ENCODE data around the gene FOXP3. TPM values are rescaled to one million over a fixed set of nuclear protein-coding genes. Genes with fewer than 3 reads are reported as not detected.

FOXP3 gene
- total RNA-seq, 1 donor from 2014 or later, result not detected

GRCh38 chrX:49273181-49273727, 8.7 kb upstream of the FOXP3 start:
- no peaks in the 10 kb centered on the region for H3K9me3 ChIP-seq (ENCODE audit: low read depth)
- Mint-ChIP-seq H3K27ac (no peak overlapping the region), H3K36me3 (peaks cover 4% of the 10 kb centered on the region), H3K9me3 (peaks cover 4% of the 10 kb centered on the region), H3K27me3 (ENCODE audit: insufficient read depth, low read depth) (peaks cover 9% of the 10 kb centered on the region), H3K4me3 (no peak overlapping the region), H3K4me1 (peaks cover 14% of the 10 kb centered on the region)
- no peak overlapping the region for H3K4me2 ChIP-seq
- H3K4me3 ChIP-seq, result no peak overlapping the region
- H3K27ac ChIP-seq, result no peak overlapping the region
- TF ChIP-seq EZH2phosphoT487 (IDR thresholded peaks at IDR 0.05), result no peak
- TF ChIP-seq EZH2 (IDR thresholded peaks at IDR 0.05), result no peak
- no peak for TF ChIP-seq CTCF (IDR thresholded peaks at IDR 0.05)
- peaks cover 50% of the 10 kb centered on the region for H3K79me2 ChIP-seq (ENCODE audit: low read depth)
- no peak for DNase-seq (ENCODE audit: low spot score)
- no peaks in the 10 kb centered on the region for H3K36me3 ChIP-seq
- no peak overlapping the region for H3K9ac ChIP-seq
- H4K20me1 ChIP-seq (ENCODE audit: low read depth), result peaks cover 35% of the 10 kb centered on the region
- H3K27me3 ChIP-seq, result no peaks in the 10 kb centered on the region
- H3K4me1 ChIP-seq, result peaks cover 7% of the 10 kb centered on the region
- peaks cover 6% of the 10 kb centered on the region for H3F3A ChIP-seq (ENCODE audit: low read depth)
- H2AFZ ChIP-seq (replicated peaks), result no peak overlapping the region

GRCh38 chrX:49272421-49272820, 7.9 kb upstream of the FOXP3 start:
- Mint-ChIP-seq H3K36me3 (peaks cover 4% of the 10 kb centered on the region), H3K27ac (no peak overlapping the region), H3K4me1 (peaks cover 17% of the 10 kb centered on the region), H3K27me3 (ENCODE audit: insufficient read depth, low read depth) (peaks cover 9% of the 10 kb centered on the region), H3K4me3 (no peak overlapping the region), H3K9me3 (peaks cover 4% of the 10 kb centered on the region)
- H3K9me3 ChIP-seq (ENCODE audit: low read depth), result no peaks in the 10 kb centered on the region
- DNase-seq (ENCODE audit: low spot score), result no peak
- no peaks in the 10 kb centered on the region for H3K36me3 ChIP-seq
- peaks cover 7% of the 10 kb centered on the region for H3K4me1 ChIP-seq
- H3K4me2 ChIP-seq, result peak overlapping the region; percentile 76
- H3K27me3 ChIP-seq, result no peaks in the 10 kb centered on the region
- H3K9ac ChIP-seq, result no peak overlapping the region
- TF ChIP-seq CTCF (IDR thresholded peaks at IDR 0.05) (no peak), EZH2phosphoT487 (IDR thresholded peaks at IDR 0.05) (no peak), EZH2 (IDR thresholded peaks at IDR 0.05) (no peak)
- H2AFZ ChIP-seq (replicated peaks), result no peak overlapping the region
- no peak overlapping the region for H3K4me3 ChIP-seq
- no peak overlapping the region for H3K27ac ChIP-seq
- peaks cover 35% of the 10 kb centered on the region for H4K20me1 ChIP-seq (ENCODE audit: low read depth)
- H3F3A ChIP-seq (ENCODE audit: low read depth), result peaks cover 7% of the 10 kb centered on the region
- H3K79me2 ChIP-seq (ENCODE audit: low read depth), result peaks cover 50% of the 10 kb centered on the region

- no peaks in the 10 kb centered on the region for H3K27me3 ChIP-seq
- Mint-ChIP-seq H3K27ac (peak overlapping the region; percentile 54), H3K36me3 (peaks cover 4% of the 10 kb centered on the region), H3K27me3 (ENCODE audit: insufficient read depth, low read depth) (peaks cover 13% of the 10 kb centered on the region), H3K9me3 (peaks cover 4% of the 10 kb centered on the region), H3K4me1 (peaks cover 17% of the 10 kb centered on the region), H3K4me3 (peak overlapping the region; percentile 79)
- H3K4me1 ChIP-seq, result peaks cover 7% of the 10 kb centered on the region
- H3K79me2 ChIP-seq (ENCODE audit: low read depth), result peaks cover 47% of the 10 kb centered on the region
- H3K4me3 ChIP-seq, result peak overlapping the region; percentile 62
- no peaks in the 10 kb centered on the region for H3K36me3 ChIP-seq
- no peak overlapping the region for H3K9ac ChIP-seq
- peak overlapping the region; percentile 76 for H3K4me2 ChIP-seq
- H3F3A ChIP-seq (ENCODE audit: low read depth), result peaks cover 7% of the 10 kb centered on the region
- no peak overlapping the region for H3K27ac ChIP-seq
- no peak for DNase-seq (ENCODE audit: low spot score)
- H3K9me3 ChIP-seq (ENCODE audit: low read depth), result no peaks in the 10 kb centered on the region
- no peak overlapping the region for H2AFZ ChIP-seq (replicated peaks)
- peaks cover 29% of the 10 kb centered on the region for H4K20me1 ChIP-seq (ENCODE audit: low read depth)
- TF ChIP-seq EZH2phosphoT487 (IDR thresholded peaks at IDR 0.05) (no peak), EZH2 (IDR thresholded peaks at IDR 0.05) (no peak), CTCF (IDR thresholded peaks at IDR 0.05) (no peak)
Observed at GRCh38 chrX:49271341-49271740, 6.8 kb upstream of the FOXP3 start.

Data from neural progenitor cell (in vitro differentiated cells).